GM19023 (cell line): ENCODE results near the gene ZFAND2A.
"Not testable (repeated sequence)": the region's sequence is repeated elsewhere in the genome, so short reads cannot be mapped to it uniquely, and the experiment has no call there.

ENCODE experiments used
- ATAC-seq: cut with Tn5 transposase; IDR thresholded peaks from one replicate; pipeline ENCODE4 v1.9.1; 2021; ENCODE audit warnings: mild to moderate bottlenecking, moderate library complexity; ENCODE audit not compliant: unreplicated experiment

Gene ZFAND2A, protein sequence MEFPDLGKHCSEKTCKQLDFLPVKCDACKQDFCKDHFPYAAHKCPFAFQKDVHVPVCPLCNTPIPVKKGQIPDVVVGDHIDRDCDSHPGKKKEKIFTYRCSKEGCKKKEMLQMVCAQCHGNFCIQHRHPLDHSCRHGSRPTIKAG

DNA sequence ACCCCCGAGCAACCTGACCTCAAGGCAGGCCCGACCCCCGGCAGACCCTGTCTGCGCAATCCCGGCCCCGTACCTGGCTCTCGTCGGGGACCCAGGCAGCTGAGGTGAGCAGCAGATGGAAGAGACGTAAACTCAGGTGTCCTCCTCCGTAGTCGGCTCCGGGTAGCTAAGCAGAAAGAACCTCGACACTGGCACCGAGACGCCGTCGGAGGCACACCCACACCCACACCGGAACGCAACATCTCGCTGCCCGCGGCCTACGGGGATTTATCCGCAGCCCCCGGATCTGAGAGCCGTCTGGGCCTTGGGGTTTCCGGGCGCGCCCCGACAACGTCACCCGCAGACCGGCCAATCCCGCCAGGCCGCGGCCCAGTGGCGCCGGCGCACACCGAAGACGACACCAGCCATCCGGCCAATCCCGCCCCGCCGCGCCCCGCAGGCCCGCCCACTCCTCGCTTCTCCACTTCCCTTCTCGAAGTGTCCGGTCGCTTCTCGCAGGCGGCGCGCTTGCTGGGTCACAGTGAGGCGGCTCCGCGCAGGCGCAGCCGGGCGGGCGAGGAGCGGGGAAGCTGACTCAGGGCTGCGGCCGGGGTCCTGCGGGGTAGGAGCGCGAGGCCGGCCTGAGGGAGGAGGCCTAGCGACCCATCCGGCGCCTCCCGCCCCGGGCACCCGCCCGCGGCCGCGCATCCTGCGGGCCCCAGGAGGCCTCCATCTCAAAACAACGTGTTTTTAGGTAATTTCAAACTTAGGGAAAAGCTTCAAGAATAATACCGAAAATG lies at the start of gene ZFAND2A:
Gene ZFAND2A, minus strand, starts transcription at position 306 of the 779 bp plus-strand sequence. CDS start 1,984 bp downstream, outside the sequence.
- peak; percentile 97 for ATAC-seq

DNA sequence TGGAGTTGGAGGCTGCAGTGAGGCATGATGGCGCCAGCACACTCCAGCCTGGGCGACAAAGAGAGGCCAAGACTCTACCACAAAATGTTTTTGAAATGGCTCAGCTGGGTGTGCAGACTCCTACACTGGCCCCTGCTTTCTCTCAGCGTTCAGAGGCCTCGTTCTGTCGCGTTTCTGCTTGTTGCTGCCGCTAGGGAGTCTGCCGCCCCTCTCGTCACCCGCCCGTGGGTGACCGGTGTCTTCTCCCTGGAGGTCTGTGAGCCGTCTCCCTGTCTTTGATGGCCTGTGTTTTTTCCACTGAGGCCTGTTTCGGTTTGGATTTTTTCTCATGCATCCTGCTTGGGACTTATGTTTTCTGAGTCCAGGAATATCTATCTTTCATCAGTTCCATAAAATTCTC lies 49.1 kb upstream of the ZFAND2A start:
- no peak for ATAC-seq

DNA sequence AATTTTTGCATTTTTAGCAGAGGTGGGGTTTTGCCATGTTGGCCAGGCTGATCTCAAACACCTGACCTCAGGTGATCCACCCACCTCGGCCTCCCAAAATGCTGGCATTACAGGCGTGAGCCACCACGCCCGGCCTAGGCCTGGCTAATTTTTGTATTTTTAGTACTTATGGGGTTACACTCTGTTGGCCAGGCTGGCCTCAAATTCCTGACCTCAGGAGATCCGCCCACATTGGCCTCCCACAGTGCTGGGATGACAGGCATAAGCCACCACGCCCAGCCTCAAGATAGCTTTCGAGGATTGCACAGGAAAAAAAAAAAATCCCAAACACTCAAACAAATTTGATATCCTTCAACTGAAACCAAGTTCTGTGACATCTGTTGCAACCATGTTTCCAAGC lies 45.7 kb upstream of the ZFAND2A start:
- ATAC-seq, result not testable (repeated sequence)

DNA sequence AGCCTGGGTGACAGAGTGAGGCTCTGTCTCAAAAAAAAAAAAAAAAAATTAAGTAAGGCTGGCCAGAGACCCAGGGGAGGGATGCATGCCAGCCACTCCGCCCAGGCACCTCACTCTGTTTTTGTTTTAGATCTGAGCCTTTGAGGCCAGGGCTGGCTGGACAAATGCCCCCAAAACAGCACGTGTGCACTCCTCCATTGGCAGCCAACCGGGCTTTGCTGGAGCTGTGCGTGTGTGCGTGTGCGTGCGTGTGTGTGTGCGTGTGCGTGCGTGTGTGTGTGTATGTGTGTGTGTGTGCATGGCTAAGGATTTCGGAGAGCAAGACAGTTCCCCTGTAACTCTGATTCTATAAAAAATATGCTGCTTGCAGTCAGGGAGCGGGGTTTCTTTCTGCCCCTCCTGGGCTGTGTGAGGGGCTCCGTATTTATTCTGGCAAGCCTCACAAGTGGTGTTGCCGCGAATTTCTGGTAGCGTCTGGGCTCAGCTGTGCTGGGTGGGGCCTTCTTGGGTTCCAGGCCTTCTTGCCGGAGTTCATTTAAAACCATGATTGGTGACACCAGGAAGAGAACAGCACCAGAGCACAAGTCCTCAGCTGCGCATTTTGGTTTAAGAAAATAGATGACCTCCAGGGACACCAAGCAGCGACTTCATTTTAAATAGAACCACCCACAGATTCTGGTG lies 44.6 kb upstream of the ZFAND2A start:
- no peak for ATAC-seq

DNA sequence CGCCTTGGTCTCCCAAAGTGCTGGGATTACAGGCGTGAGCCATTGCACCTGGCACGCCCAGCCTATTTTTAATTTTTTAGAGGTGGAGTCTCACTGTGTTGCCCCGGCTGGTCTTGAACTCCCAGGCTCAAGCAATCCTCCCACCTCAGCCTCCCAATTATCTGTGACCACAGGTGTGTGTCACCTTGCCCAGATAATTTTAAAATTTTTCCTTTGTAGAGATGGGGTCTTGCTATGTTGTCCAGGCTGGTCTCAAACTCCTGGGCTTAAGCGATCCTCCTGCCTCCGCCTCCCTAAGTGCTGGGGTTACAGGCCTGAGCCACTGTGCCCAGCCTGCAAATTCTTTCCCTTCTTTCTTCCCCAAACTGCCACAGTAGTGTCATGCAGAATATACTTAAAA lies 42.9 kb upstream of the ZFAND2A start:
- ATAC-seq, result not testable (repeated sequence)

DNA sequence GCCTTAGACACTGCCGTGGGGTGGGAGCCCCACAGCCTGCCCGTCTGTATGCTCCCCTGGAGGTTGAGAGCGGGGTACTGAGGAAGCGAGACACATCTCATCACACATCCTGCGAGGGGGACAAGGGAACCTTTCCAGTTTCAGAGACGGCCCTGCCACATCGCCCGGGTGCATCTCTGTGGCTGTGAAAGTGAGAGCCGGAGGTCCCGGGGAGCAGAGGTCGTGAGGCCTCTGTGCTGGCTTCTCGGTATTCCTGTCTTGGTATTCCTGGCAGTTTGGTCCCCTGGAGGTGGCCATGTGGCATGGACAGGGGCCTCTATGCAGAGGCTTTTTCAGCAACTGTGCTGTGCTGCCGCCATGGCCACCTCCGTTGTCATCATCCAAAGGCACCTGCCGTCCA lies 41.9 kb upstream of the ZFAND2A start:
- ATAC-seq, result no peak

DNA sequence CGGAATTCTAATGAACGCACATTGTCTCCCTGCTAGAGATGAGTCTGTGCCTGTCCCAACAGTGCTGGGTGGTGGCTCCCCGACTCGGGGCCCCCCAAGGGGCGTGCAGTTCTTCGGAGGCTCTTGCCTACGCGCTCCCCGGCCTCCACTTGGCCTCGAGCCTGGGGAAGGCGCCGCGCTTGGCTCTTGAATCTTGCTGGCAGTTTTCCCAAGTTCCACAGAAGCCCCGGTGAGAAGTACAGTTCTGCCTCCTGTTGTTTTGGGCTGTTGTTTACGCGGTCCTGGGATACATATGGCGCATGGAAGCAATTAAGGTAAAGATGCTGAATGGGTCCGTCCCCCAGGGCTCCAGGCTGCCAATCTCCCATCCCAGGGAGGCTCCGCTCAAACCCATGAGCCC lies 40.0 kb upstream of the ZFAND2A start:
- no peak for ATAC-seq

DNA sequence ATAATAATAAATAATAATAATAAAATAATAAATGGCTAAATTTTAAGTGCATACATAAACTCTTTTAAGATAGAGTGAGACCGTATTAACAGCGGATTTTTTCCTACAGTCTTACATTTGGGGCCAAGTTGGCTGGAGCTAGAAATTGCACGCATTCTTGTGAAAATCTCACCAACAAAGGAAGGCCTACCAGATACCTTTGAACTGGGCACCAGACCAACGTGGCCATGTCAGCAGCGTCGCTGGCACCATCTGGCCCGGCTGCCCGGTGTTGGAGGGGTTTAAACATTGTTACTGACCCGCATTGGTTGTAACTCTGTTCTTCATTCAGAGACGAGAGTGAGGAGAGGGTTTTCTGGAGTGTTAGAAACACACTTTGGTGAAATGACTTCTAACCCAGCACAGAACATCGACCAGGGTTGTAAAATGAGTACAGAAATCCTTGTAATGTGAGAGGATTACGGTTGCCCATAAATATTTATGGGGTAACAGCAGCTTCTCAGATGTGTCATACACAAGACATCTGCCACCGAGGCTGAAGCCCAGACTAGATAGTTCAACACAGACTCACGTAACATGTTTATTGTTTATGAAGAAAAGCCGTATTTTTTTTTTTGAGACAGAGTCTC lies 38.1 kb upstream of the ZFAND2A start:
- ATAC-seq, result no peak

DNA sequence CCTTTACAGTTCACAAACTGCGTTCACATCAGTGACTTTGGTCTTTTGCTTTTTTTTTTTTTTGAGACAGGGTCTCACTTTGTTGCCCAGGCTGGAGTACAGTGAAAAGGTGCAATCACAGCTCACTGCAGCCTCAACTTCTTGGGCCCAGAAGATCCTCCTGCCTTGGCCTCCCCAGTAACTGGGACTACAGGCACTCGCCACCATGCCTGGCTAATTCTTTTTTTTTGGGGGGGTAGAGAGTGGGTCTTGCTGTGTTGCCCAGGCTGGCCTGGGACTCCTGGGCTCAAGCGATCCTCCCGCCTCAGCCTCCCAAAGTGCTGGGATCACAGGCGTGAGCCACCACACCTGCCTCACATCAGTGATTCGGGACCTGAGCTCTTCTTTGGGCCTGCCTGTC lies 37.0 kb upstream of the ZFAND2A start:
- ATAC-seq, result no peak

DNA sequence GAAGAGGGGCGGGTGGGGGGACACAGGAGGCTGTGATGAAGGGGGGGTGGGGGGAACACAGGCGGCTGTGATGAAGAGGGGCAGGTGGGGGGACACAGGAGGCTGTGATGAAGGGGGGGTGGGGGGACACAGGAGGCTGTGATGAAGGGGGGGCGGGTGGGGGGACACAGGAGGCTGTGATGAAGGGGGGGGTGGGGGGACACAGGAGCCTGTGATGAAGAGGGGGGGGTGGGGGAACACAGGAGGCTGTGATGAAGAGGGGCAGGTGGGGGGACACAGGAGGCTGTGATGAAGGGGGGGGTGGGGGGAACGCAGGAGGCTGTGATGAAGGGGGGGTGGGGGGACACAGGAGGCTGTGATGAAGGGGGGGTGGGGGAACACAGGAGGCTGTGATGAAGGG lies 36.4 kb upstream of the ZFAND2A start:
- ATAC-seq, result not testable (repeated sequence)

DNA sequence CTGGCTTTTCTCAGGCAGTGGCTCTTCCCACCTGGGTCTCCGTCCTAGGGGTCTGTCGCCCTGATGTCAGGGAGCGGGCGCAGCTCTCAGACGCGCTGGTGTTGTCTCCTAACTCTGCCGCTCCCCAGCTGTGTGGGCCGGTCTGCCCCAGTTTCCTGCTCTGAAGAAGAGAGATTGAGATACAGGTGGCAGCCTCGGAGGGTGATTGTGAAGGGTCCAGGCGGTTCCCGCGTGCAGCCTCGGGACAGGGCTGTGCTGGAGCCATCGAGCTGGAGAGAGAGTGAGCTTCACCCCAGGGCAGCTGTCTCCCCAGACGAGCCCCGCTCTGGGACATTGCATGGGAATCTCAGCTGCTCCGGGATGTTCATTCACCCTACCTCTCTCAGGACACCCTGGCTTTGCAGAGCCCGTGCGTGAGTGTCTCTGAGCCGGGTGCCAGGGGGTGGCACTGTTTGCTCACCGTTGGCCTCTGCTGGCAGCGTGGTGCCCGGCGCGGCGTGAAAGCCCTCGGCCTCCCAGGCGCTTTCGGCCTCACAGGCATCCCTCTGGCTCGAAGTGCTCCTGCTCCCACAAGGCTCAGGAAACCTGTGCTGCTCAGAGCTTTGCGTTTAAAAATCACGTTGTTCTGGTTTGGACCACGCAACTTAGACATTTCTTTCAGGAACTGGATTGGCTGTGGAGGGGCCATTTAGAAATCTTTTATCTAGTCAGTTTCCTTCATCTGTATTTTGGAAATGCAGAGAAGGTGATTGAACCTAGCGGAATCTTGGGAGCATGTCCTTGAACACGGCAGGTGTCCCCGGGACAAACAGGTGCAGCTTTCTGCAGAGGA lies 33.8 kb upstream of the ZFAND2A start:
- ATAC-seq, result no peak

DNA sequence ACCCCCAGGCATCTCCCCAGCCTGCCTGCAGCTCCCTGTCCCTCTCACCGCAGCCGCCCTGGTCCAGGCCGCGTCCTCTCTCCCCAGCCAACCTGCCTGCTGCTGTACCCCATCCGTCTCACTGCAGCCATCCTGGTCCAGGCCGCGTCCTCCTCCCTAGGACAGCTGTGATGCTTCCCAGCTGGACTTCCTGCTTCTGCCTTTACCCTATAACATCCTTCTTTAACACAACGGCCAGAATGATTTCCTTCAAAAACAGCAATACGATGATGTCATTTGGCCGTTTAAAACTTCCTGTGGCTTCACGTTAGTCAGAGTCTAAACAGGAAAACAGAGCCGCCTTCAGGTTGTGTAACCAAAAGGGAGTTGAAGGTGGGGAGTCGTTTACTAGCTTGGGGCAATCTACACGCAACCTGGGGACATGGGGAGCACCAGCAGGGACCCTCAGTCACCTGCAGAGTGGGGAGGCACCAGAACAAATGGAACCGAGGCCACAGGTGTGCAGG lies 32.2 kb upstream of the ZFAND2A start:
- no peak for ATAC-seq

DNA sequence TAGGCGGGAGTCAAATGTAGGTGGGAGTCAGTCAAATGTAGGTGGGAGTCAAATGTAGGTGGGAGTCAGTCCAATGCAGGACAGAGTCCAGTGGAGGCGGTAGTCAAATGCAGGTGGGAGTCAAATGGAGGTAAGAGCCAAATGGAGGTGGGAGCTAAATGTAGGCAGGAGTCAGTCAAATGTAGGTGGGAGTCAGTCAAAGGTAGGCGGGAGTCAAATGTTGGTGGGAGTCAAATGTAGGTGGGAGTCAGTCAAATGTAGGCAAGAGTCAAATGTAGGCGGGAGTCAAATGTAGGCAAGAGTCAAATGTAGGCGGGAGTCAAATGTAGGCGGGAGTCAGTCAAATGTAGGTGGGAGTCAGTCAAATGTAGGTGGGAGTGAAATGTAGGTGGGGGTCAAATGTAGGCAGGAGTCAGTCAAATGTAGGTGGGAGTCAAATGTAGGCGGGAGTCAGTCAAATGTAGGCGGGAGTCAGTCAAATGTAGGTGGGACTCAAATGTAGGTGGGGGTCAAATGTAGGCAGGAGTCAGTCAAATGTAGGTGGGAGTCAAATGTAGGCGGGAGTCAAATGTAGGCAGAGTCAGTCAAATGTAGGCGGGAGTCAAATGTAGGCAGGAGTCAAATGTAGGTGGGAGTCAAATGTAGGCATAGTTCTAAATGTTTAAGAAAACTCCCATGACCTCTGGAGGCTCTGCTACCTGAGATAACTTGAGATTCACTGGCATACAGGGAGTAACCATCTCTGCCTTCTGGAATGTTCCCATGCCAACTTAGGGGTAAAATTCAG lies 30.2 kb upstream of the ZFAND2A start:
- ATAC-seq, result no peak

DNA sequence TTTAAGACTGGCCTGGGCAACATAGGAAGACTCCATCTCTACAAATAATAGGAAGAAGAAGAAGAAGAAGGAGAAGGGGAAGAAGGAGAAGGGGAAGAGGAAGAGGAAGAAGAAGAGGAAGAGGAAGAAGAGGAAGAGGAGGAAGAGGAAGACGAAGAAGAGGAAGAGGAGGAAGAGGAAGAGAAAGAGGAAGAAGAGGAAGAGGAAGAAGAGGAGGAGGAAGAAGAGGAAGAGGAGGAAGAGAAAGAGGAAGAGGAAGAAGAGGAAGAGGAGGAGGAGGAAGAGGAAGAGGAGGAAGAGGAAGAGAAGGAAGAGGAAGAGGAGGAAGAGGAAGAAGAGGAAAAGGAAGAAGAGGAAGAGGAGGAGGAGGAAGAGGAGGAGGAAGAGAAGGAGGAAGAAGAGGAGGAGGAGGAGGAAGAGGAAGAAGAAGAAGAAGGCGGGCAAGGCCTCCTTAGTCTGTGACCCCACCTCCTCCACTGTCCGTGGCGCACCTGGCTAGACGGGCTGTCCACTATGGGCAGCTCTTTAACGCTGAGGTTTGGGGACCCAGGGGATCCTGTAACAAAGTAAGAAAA lies 28.8 kb upstream of the ZFAND2A start:
- ATAC-seq, result no peak

DNA sequence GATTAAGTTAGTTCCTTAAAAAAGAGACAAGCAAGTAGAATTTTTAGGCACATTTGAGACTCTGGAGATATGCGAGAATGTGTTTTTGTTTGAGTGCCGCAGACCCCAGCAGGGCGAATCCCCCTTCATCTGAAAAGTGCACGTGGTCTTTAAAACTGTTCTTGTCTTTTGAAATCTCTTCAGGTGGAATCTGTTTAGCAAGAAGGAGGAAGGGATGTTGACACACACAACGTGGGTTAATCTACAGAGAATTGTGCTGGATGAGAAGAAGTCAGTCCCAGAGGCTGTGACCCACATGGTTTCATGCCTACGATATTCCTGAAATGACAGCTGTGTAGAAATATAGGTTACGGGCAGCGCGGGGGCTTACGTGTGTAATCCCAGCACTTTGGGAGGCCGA lies 27.1 kb upstream of the ZFAND2A start:
- no peak for ATAC-seq

DNA sequence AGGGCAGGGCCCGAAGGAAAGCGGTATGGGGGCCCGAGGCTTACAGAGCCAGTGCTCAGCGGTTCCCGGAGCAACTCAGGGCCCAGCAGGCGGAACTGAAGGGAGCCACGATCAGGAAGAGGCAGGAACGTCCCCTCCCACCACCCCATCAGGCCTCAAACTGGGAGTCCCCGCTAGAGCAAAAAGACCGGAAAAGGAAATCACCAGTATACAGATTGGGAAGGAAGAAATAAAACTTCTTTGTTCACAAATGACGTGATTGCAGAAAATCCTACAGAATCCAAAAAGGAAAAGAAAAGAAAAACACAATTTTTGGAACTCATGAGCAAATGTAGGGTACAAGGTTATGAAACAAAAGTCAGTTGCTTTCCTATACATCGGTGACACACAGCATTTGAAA lies 21.6 kb upstream of the ZFAND2A start:
- ATAC-seq, result no peak

DNA sequence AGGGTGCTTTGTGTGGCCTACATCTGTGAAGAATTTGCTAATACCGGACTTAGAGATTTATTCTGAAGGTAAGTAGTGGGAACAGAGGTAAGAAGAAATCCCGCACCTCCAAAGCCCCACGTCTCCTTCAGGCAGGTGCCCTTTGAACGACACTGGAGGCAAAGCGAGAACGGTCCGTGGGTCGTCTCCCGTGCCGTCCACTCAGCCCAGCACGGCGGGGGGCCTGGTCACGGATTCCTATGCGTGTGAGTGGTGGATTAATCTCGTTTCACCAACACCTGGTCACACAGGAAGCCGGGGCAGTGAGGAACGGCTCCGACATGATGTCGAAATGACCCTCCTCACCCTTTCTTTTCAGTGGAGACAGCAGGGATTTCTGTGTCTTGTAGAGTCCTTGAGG lies 21.0 kb upstream of the ZFAND2A start:
- ATAC-seq, result no peak

DNA sequence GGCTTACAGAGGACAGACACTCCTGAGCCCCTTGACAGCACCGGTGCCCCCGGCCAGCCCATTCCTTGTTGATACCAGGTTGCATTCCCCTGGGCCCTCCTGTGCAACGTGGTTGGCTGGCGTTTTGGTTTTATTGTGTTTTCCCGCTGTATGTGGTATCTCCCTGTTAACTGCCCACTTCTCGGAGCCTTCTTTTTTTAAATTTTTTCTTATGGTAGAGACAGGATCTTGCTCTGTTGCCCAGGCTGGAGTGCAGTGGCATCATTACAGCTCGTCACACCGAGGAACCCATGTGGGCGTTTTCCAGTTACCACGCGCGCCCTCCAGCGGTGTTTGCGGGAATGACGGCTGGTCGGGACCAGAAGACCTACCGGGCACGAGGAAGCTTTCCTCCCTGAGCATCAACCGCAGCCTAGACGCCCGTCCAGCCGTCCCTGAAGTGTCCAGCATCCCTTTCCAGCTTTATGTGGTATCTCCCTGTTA lies 16.9 kb upstream of the ZFAND2A start:
- ATAC-seq, result no peak
